HG03457 (cell line): Measurements from ENCODE around the gene PHACTR2.

ENCODE experiments used
- ATAC-seq: cut with Tn5 transposase; IDR thresholded peaks from one replicate; pipeline ENCODE4 v1.9.1; 2021; ENCODE audit warnings: moderate number of reproducible peaks; ENCODE audit not compliant: unreplicated experiment

PHACTR2 gene

DNA sequence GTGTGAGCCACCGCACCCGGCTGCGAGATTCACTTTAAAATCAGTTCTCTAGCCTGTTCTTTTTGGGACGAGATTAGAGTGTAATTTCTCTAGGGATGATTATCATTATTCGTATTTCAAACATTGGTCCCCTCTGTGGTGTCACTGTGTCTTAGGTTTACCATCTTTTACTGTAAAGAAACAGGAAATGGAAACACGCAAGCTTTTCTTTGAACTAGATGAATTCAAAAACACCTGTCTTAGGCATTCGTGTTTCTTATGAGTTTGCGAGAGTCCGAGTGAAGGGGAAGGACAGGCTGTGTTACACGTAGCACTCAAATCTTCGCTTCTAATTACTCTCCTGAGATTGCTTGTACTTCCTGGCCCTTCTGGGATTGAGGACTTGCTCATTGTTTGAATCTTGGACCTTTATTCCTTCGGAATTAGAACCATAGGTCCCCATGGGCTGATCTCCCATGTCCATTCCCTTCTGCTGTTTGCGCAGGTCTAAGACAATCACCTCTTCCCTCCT, 61.6 kb downstream of the PHACTR2 start:
- ATAC-seq, result no peak

DNA sequence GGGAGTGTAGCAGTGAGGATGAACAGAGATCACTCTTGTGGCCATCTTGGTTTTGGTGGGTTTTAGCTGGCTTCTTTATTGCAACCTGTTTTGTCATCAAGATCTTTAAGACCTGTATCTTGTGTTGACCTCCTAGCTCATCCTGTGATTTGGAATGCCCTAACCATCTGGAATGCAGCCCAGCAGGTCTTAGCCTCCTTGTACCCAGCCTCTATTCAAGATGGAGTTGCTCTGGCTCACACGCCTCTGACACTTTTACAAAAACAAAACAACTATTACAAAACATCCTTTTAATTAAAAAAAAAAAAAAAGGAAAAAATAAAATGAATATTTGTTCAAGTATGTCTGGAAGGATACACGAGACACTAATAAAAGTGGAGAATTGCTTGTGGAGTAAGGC, 62.4 kb downstream of the PHACTR2 start:
- ATAC-seq, result no peak

DNA sequence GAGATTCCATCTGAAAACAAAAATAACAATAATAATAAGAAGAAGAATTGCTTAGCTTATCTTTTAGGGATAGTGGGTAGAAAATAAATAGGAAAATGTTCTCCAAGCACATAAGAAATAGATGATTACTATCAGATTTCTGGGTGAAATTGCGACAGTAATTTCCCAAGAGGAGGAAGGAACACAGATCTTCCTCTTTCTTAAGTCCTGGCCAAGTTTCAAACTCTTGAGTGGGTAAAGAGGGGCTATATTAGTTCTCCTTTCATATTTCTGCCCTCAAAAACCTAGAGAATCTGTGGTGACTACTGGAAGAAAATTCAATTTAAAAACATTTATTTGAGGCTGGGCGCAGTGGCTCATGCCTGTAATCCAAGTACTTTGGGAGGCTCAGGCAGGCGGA, 63.7 kb downstream of the PHACTR2 start:
- ATAC-seq, result no peak

DNA sequence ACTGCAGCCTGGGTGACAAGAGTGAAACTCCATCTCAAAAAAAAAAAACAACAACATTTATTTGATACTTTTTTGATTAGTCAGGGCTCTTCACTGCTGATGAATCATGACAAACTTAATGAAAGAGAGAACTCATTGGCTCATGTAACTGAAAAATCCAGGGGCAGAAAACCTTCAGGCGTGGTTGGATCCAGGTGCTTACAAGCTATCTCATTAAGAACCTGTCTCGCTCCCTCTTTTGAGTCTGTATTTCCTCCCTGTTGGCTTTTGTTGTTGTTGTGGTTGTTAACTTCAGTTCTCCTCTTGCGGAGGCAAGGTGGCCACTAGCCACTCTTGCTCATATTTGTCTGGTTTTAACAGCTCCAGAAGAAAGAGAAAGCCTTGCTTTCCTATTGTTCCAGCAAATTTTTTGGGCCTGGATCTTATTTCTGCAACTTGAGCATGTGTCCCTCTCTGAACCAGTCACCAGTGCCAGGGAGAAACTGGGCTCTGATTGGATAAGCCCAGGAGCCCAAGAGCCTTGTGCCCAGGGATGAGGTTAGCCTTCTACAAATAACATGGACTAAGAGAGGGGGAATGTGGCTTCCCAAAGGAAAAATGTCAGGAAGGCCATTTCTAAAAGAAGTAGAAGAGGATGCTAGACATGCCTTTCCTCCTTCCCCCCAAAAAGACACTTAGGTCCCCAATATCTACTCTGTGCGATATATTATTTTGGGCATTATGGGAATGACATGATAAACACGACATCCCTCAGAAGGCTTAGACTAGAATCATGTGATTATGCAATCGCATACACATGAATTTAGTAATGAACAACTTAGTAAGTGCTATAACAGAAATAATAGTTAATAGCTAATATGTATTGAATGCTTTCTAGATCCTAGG, 64.5 kb downstream of the PHACTR2 start:
- ATAC-seq, result no peak

DNA sequence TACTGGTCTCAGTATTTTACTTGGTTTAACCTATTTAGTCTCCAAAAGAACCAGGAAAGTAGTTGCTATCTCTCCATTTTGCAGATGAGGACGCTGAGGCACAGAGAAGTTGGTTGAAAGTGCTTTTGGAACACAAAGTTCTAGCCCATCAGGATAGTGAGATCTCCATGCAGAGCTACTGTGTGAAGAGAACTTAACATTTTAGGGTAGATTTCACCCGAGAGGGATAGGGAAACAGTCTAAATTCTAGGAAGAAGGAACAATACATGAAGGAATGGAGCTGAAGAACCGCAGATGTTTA, 65.1 kb downstream of the PHACTR2 start:
- no peak for ATAC-seq

DNA sequence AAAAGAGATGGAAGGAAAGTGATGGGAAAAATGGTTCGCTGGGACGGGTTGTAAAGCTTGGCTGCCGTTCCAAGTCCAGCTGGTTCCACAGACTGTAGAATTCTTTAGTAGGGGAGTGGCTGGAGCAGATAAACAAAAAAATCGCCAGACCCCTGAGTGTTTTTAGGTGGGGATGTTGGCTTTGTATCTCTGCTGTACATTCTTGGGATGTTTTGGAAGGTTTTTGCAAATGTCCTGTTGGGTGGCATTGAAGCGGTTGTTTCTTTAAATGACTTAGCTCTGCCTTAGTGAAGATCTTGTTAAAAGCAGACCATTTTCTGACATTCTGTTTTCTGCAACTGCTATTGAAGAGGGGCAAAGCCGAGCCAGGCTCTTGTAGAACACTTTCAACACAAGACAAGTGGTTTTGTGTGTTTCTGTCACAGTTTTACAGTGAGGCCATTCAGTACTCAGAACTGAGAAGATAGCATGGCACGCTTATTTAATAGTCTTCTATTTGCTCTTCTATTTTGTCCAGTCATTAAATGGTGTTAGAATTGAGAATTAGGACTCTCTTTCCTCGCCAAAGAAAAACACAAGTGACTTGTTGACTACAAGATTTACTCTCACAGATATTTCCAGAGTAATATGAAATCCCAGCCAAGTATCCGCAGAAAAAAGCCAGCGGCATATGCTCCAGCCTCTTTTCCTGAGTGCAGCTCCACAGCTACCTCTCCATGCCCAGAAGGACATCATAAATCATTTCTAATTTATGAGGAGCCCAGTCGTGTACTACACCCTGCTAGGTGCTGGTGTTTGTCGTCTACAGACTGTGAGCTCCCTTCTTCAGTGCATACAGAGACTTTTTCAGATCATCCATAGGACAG, 65.8 kb downstream of the PHACTR2 start:
- ATAC-seq, result no peak

DNA sequence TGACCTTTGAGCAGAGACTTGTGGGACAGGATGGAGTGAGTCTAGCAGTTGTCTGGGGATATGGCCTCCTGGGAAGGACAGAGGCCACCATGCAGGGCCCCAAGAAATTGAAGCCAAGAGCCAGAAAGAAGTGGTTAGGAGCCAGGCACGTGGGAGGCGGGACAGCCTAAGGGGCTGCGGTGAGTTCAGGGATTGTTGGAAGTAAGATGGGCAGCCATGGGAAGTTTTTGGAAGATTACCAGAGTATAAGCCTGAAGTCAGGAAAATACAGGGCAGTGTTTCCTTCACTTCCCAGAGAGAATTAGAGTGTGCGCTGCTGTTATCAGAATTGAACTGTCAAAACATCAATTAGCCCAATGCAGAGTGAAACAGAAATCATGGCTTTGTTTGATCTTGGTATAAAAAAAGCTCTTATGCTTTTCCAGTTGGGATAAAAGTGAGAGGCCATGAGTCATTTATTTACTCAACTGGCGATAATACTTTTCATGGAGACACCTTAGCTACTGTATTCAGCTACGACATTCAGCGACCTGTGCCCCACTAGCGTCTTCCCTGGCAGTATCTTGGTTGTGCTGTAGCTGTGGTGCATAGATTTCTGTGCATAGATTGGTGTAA, 66.9 kb downstream of the PHACTR2 start:
- ATAC-seq, result no peak

DNA sequence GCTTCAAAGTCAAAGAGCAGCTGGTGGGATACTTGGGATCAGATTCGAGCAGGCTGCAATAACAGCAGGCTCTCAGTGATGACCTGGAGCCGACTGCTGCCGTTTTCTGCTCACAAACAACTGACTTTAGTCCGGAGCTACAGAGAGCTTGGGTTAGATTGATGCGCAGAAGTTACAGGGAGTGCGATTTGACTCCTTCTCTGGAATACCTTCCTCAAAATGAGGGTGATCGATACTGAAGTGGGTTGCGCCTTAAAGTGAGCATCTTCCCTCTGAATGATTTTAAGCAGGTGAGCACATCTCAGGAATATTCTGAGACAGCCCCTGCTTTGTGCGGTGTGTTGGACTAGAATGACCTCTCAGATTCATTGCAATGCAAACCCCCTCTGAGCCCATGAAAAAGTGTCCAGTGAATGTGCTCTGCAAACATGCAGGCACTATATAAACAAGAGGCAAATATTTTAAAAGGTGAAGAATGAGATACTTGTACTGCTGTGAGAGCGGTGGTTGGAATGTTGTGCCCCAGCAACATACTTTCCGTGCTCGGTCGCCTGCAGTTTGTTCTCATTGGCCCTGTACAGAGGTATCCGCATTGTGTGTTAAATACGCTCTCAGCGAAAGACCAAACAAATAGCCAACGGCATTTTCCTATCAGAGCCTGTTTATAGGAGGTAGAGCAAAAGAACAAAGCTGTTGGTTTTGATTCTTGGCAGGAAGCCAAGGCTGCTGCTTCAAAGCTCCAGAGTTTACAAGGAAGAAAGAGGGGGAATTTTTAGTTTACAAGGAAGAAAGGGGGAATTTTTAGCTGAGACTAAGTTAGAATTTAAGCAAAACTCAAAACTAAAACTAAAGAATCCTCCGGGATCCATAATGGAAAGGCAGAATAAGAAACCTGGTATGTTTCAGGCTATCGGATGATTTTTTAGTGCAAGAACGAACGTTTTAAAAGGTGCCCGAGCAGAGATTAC, 67.7 kb downstream of the PHACTR2 start:
- no peak for ATAC-seq

DNA sequence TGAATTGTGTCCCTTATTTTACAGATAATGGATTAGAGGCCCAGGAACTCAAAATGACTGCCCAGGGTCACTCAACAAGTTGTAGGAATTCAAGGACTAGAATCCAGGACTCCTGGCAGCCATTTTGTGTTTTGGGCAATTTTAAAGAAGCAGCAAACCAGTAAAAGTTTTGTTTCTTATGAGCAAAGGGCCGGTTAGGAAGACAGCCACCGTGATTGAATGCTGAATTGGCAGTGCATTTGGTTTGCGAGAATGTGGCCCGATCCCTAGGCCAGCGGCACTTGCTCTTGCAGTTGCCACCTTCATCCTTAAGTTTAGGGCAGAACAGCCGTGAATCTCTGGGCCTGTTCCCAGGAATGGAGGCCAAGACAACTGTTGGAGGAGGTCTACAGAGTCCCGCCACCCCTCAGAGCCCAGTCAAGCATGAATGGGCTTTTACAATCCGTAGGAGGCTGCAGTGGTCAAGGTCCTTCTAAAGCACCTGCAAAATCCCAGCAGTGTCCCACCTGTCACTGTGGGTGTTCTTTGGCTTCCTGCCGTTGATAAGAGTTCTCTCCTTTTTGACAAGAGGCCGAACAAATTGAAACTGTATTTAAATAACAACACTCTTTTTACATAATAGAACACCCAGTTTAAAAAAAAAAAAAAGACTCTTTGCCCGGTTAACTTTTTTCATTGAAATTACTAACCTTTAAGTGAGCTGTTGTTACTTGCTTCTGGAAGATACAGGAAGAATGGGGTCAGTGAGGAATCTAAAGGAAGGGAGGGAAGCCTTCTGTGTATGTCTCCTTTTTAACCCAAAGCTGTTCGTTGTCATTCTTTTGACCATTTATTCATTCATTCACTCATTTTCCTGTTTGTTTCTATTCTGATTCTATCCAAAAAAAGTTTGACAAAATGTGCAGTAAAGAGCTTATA, 68.7 kb downstream of the PHACTR2 start:
- ATAC-seq, result no peak

DNA sequence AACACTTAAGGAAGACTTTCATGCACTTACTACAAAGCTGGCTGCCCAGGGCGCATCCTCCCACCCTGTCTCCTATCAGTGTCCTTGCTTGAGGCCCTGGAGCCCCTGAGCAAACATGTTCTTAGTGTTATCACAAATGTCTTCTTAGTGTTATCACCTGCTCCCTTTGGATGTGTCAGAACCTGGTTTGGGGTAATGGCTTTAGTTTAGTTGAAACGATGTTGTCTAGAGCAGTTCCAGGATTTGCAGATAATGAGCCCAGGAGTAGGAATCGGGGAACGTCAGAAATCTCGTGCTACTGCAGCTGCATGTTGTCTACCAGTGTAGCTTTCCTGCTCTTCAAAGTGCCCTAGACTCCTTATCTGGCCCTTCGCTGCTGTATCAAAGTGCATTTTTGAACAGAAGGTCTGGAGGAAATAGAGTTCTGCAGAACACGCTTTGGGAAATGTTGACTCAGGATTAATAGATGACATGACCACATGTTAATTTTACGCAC, 69.6 kb downstream of the PHACTR2 start:
- ATAC-seq, result no peak

DNA sequence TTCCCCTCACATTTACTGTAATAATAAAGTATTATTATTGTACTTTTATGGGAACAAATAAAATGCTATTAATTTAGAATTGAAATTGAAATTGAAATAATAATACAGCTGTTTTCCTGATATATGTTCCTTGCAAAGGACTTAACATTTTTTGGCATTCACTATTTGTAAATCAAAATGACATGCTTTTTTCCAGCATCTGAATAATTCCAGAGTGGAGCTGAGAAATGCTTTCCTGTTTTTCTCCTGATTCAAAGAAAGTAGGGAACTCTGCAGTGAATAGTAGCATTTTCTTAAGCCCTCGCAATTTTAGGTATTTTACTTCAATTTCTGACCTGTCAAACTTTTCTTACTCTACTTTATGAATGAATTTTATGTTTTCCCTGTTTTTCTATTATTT, 72.1 kb downstream of the PHACTR2 start:
- ATAC-seq, result no peak

DNA sequence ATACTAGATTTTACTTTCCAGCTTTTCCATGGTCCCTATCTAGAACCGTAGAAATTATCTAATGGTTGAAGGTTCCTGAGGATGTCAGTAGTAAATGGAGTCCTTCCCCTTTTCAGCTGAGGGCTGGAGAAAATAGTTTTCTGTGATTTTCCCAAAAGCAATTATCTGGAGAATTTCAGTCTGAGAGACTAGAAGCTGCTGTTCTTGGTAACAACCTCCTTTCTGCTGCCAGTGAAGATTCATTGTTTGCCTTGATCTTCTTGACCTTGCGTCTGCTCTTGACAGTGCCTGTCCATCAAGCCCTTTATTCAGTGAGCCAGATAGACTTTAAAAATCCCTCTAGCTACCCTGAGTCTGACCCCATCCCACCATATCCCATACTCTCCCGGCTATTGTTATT, 73.1 kb downstream of the PHACTR2 start:
- ATAC-seq, result no peak

DNA sequence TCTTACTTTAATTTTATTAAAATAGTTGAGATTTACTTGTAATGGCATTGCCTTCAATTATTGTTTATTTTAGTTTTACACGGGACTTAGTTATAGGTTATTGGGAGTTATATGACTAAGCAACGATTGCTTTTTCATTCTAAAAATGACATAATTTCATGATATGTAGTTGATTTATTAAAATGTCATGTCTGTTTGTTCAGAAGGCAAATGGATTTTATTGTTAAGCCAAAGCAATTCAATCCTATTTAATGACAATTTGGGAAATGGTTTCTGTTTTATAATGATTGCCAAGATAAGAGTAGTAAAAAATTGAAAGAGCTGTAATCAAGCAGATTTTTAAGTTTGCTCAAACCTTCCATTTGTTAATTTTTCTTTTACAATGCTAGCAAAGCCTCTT, 74.7 kb downstream of the PHACTR2 start:
- no peak for ATAC-seq

DNA sequence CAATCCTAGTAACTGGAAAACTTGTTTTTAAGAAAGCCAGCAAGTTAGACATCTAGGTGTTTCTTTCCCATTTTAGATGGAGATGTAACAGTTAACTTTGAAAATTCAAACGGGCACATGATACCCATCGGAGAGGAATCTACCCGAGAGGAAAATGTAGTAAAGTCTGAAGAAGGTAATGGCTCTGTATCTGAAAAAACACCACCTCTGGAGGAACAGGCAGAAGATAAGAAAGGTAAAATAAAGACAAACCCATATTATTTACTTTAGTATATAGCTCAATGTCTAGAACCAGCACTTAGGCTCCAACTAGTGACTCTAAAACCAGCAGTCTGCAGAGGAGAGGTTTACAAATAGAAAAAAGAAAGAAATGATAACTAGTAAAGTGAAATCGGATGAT, 75.9 kb downstream of the PHACTR2 start:
- ATAC-seq, result no peak

DNA sequence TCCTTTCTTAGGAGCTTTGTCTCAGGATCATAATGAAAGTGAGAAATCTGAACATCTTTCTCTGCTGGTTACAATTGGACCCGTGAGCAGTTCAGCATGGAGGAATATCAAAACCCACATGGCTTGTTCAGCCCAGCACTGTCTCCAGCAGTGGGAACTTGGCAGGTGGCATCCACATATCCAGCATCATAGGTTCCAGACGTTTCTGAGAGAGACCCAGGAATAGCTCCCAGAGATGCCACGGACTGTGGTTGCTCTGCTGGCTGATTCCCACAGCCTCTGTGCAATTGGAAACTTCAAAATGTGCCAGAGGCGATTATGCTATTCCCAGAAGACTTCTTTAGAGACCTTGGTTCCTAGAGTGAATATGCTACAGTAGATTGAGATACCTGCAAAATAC, 76.4 kb downstream of the PHACTR2 start:
- no peak for ATAC-seq

DNA sequence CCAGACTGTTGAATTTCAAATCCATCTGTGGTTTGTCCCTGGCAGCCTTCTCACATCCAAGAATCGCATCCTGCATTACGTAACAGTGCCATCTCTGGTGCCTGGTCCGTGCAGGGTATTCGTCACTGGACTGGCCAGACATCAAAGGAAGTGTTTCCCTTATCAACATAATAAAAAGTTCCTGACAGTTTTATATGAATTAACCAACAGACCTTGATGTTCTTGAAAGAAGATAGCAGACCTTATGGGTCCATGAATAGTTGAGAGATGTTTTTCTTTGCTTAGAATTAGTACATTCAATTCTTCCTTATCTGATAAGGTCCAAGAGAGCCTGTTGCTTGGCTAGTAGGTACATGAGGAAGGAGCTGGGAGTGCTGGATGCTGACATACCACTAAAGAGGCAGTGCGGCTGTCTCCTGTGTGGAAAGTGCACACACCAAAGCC, 77.6 kb downstream of the PHACTR2 start:
- no peak for ATAC-seq

DNA sequence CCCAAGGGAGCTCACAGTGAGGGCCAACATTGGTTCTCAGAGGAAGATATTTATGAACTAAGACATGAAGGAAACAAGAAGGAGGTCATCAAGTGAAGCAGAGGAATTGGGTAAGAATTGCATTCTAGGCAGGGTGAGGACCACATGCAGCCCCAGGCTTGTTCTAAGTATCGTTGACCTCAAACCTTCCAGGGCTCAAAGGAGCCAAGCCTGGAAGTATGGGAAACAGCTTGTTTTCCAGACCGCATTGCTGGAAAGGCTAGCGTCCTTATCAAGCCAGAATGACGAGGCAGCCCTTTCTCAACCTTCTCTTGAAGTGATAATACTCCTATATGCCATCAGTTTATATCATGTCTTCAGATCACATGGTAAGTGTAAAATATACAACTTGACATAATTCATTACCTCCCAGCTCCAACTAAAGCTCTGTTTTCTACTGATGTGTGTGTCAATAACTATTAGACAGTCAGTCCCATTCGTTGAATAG, 79.6 kb downstream of the PHACTR2 start:
- no peak for ATAC-seq

DNA sequence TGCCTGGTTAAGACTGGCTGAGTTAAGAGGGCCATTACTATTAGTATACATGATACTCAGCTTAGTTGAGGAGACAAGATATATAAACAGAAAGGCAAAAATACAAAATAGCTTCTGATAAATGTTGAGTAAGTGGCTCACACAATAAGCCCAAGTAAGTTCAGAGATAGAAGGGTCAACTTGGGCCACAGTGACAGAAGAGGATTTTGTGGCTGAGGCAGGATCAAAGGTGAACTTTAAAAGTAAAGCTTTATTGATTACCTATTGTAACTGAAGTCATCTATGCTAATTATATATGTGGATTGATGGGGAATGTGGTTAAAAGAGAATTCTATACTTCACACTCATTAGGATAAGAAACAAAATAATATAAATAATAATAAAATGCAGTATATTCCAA, 80.8 kb downstream of the PHACTR2 start:
- ATAC-seq, result no peak

DNA sequence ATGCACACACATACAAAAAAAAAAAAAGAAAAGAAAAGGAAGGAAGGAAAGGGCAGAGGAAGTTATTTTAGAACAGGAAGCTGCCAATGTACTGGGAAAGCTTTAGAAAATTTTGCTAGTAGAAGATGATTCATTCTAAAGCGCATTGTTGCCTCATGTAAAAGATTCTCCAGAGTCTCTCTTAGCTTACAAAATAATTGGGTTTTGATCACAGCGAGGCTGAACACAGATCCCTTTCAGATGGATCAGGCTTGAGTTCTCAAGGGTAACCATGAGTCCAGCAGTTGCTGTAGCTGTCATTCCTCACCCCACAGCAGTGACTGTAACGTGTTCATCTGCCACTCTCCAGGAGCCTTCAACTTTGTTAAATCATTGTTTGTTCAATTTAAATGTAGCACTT, 81.9 kb downstream of the PHACTR2 start:
- ATAC-seq, result no peak
